MM.1S (cell line): Measurements from ENCODE around the gene APOO.

ENCODE experiments used
- CTCF ChIP-seq: fragments of 300-600 bp; sonication (generic); IDR thresholded peaks from 2 replicates; pipeline ENCODE4 v1.5.1; 2016; ENCODE audit warnings: antibody characterized with exemption, low read length, mixed read lengths
- EZH2phosphoT487 ChIP-seq: fragments of 300-600 bp; sonication (generic); IDR thresholded peaks from 2 replicates; pipeline ENCODE4 v1.6.1; 2018; ENCODE audit warnings: antibody characterized with exemption, low read length

- TF ChIP-seq CTCF (no peak), EZH2phosphoT487 (no peak)
Observed at GRCh38 chrX:23900220-23900797, 7.4 kb downstream of the APOO start.
